Calu3 (cell line): Measurements from ENCODE around the gene KIAA1217. TPM values are rescaled to one million over a fixed set of nuclear protein-coding genes. Genes with fewer than 3 reads are reported as not detected.
"Not testable (repeated sequence)": the region's sequence is repeated elsewhere in the genome, so short reads cannot be mapped to it uniquely, and the experiment has no call there.

ENCODE experiments used
- BruUV-seq: library from RNA; stranded (reverse); fragments of 400-500 nt; replicated peaks from 2 replicates; lab custom pipeline; 2021; lab: Mats Ljungman, UMichigan
- CTCF ChIA-PET: fragments of 300-600 bp; sonication (Branson Sonifier 250); formaldehyde crosslinking; loops from one replicate; lab custom pipeline; 2022; ENCODE audit warnings: antibody characterized with exemption; lab: Charles Lee
- DNase-seq: peaks from one replicate; pipeline ENCODE4 v3.0.0; 2022
- H3K27ac Mint-ChIP-seq: one replicate; pipeline ENCODE4 v1.8.0; 2022; ENCODE audit warnings: mixed read lengths; ENCODE audit not compliant: unreplicated experiment
- H3K27me3 Mint-ChIP-seq: one replicate; pipeline ENCODE4 v1.8.0; 2022; ENCODE audit warnings: mixed read lengths; ENCODE audit not compliant: unreplicated experiment
- H3K36me3 Mint-ChIP-seq: one replicate; pipeline ENCODE4 v1.8.0; 2022; ENCODE audit warnings: mild to moderate bottlenecking, moderate library complexity, mixed read lengths; ENCODE audit not compliant: insufficient read depth, unreplicated experiment
- H3K4me1 Mint-ChIP-seq: one replicate; pipeline ENCODE4 v1.8.0; 2022; ENCODE audit warnings: mild to moderate bottlenecking, low read depth, mixed read lengths; ENCODE audit not compliant: unreplicated experiment
- H3K4me3 Mint-ChIP-seq: one replicate; pipeline ENCODE4 v1.8.0; 2022; ENCODE audit warnings: mild to moderate bottlenecking, low read depth, moderate library complexity, mixed read lengths; ENCODE audit not compliant: unreplicated experiment
- H3K9me3 Mint-ChIP-seq: one replicate; pipeline ENCODE4 v1.8.0; 2022; ENCODE audit warnings: low read depth, mixed read lengths; ENCODE audit not compliant: unreplicated experiment
- intact Hi-C: fragments of 100-400 bp; cut with micrococcal nuclease; formaldehyde crosslinking; loops from one replicate; pipeline ENCODE4 v1.10.0; 2022; ENCODE audit not compliant: unreplicated experiment
- total RNA-seq: library from RNA; stranded (reverse); gene quantifications from 2 replicates; pipeline ENCODE4 v1.2.3, GENCODE V29; 2022
- TF ChIP-seq, protein P1 (sequence below): fragments of 200-600 bp; IDR thresholded peaks from one replicate; pipeline ENCODE4 v1.8.0; 2022; ENCODE audit warnings: antibody characterized with exemption; ENCODE audit not compliant: unreplicated experiment

Gene KIAA1217
- total RNA-seq, 1 experiment from 2014 or later: 46.2 TPM

DNA sequence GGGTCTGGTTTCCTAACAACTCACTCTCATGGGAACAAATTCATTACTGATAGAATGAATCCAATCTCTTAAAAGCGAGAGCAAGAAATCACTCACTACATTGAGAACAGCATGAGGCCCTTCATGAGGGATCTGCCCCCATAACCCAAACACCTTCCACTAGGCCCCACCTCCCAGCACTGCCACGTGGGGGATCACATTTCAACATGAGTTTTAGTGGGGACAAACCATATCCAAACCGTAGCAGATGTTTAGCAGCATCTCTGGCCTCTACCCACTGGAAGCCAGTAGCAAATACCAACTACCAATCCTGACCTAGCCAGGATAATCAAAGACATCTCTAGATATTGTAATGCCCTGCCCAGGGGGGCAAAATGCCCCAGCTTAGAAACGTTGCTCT is 270.9 kb downstream of the KIAA1217 start:
- H3K27ac Mint-ChIP-seq: no peak overlapping the region
- BruUV-seq: no TSS peak
- H3K27me3 Mint-ChIP-seq: no peaks in the 10 kb centered on the region
- TF ChIP-seq, protein P1, sequence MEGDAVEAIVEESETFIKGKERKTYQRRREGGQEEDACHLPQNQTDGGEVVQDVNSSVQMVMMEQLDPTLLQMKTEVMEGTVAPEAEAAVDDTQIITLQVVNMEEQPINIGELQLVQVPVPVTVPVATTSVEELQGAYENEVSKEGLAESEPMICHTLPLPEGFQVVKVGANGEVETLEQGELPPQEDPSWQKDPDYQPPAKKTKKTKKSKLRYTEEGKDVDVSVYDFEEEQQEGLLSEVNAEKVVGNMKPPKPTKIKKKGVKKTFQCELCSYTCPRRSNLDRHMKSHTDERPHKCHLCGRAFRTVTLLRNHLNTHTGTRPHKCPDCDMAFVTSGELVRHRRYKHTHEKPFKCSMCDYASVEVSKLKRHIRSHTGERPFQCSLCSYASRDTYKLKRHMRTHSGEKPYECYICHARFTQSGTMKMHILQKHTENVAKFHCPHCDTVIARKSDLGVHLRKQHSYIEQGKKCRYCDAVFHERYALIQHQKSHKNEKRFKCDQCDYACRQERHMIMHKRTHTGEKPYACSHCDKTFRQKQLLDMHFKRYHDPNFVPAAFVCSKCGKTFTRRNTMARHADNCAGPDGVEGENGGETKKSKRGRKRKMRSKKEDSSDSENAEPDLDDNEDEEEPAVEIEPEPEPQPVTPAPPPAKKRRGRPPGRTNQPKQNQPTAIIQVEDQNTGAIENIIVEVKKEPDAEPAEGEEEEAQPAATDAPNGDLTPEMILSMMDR: no peak
- DNase-seq: no peak
- no peak overlapping the region for H3K4me3 Mint-ChIP-seq
- CTCF ChIA-PET: no interaction called here
- intact Hi-C loops: no loop called here
- H3K36me3 Mint-ChIP-seq: peaks cover 17% of the 10 kb centered on the region
- peaks cover 38% of the 10 kb centered on the region for H3K4me1 Mint-ChIP-seq
- peaks cover 3% of the 10 kb centered on the region for H3K9me3 Mint-ChIP-seq

DNA sequence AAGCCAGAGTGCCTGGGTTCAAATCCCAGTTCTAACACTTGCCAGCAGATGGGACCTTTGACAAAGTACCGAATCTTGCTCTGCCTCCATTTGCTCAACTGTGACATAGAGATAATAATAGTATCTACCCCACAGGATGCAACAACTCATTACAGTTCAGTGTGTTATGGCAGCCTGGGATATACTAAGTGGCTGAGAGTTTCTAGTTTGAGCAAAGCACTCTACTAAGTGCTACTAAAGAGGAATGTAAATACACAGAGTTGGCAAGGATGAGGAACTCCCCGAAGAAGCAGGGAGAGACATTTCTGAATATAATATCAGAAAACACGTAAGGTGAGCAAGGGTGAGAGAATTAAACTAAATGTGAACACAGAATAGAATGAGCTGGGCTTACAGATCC is 271.5 kb downstream of the KIAA1217 start:
- DNase-seq: no peak
- Mint-ChIP-seq H3K9me3 (peaks cover 5% of the 10 kb centered on the region), H3K4me1 (peaks cover 44% of the 10 kb centered on the region), H3K27me3 (no peaks in the 10 kb centered on the region), H3K4me3 (no peak overlapping the region), H3K27ac (peak overlapping the region; percentile 29), H3K36me3 (peaks cover 13% of the 10 kb centered on the region)
- BruUV-seq: no TSS peak
- TF ChIP-seq, protein P1: no peak
- CTCF ChIA-PET: no interaction called here
- intact Hi-C loops: no loop called here

DNA sequence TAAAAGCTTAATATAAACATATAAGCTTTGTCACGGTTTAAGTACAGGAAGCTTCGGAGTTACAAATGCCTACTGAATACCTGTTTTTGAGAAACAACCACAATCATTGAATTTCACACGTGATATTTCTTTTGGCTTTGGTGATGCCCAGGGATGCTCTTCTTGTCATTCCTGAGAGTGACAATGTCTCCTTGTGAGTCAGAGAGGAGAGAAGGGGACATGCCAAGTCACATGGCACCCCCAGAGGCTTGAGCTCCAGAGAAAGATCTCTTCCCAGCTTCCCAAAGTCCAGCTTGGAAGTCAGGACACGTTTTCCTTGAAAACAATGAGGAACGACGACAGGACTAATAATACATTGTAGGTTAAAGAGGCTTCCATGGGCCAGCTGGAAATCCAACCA is 272.3 kb downstream of the KIAA1217 start:
- peaks cover 21% of the 10 kb centered on the region for H3K36me3 Mint-ChIP-seq
- CTCF ChIA-PET: no interaction called here
- no peak for DNase-seq

DNA sequence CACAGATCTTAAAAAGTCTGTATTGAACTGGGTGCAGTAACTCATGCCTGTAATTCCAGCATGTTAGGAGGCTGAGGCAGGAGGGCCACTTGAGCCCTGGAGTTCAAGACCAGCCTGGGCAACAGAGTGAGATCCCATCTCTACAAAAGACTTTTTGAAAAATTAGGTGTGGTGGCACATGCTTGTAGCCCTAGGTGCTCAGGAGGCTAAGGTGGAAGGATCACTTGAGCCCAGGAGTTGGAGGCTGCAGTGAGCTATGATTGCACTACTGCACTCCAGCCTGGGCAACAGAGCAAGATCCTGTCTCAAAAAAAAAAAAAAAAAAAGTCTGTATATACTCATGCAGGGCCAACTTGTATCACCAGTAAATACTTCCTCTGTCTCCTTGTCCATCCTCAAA is 273.8 kb downstream of the KIAA1217 start:
- Mint-ChIP-seq H3K4me1 (peaks cover 62% of the 10 kb centered on the region), H3K36me3 (peaks cover 26% of the 10 kb centered on the region), H3K27ac (peak overlapping the region; percentile 95)
- not testable (repeated sequence) for H3K4me3 Mint-ChIP-seq, BruUV-seq, DNase-seq, H3K9me3 Mint-ChIP-seq, H3K27me3 Mint-ChIP-seq
- intact Hi-C loops: loop anchor here (2.0 kb wide), 1 partner anchor 16 kb away; no protein-coding TSS in a partner anchor
- CTCF ChIA-PET: interaction anchor here (1.3 kb wide), 1 partner anchor 12 kb away, joined by 4 read pairs; no protein-coding TSS in a partner anchor

More for the DNA sequence above, 272.3 kb downstream of the KIAA1217 start:
- BruUV-seq: no TSS peak
- no peak overlapping the region for H3K4me3 Mint-ChIP-seq
- no peaks in the 10 kb centered on the region for H3K27me3 Mint-ChIP-seq
- peaks cover 6% of the 10 kb centered on the region for H3K9me3 Mint-ChIP-seq
- no peak overlapping the region for H3K27ac Mint-ChIP-seq
- TF ChIP-seq, protein P1: no peak
- intact Hi-C loops: no loop called here
- H3K4me1 Mint-ChIP-seq: peaks cover 52% of the 10 kb centered on the region

DNA sequence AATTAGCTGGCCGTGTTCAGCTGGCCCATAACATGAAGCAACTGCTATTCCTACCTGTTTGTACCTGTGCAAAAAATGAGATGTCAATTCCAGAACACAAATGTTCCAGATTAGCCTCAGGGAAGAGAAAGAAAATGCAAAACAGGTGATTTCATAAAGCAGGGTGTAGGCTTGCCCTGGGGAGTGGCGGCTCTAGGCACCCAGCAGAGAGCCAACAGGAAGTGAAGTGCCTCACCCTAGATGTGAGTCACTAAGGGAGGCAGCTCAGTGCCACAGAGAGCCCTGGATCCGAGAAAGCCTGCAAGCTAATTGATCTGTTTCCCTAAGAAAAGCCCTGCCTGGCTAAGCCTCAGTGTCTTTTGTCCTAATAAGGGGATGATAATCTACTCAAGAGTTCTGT is 274.8 kb downstream of the KIAA1217 start:
- no TSS peak for BruUV-seq

More for the DNA sequence above, 274.8 kb downstream of the KIAA1217 start:
- CTCF ChIA-PET: interaction anchor here (0.9 to 1.3 kb wide), 3 partner anchors 13 to 100 kb away, joined by 4 to 5 read pairs (median 5); no protein-coding TSS in a partner anchor
- intact Hi-C loops: loop anchor here (2.0 kb wide), 1 partner anchor 17 kb away; no protein-coding TSS in a partner anchor
- Mint-ChIP-seq H3K36me3 (peaks cover 35% of the 10 kb centered on the region), H3K4me3 (peak overlapping the region; percentile 47), H3K27me3 (no peaks in the 10 kb centered on the region), H3K27ac (peak overlapping the region; percentile 95), H3K4me1 (peaks cover 72% of the 10 kb centered on the region), H3K9me3 (peaks cover 6% of the 10 kb centered on the region)
- TF ChIP-seq, protein P1: no peak
- DNase-seq: peak; percentile 88
